HuH-7.5 (cell line): ENCODE results near the gene SLC35E3.

Source experiments
- DNase-seq: peaks from one replicate; pipeline ENCODE4 v3.0.0; 2011; ENCODE audit warnings: low spot score

The SLC35E3 gene

DNA sequence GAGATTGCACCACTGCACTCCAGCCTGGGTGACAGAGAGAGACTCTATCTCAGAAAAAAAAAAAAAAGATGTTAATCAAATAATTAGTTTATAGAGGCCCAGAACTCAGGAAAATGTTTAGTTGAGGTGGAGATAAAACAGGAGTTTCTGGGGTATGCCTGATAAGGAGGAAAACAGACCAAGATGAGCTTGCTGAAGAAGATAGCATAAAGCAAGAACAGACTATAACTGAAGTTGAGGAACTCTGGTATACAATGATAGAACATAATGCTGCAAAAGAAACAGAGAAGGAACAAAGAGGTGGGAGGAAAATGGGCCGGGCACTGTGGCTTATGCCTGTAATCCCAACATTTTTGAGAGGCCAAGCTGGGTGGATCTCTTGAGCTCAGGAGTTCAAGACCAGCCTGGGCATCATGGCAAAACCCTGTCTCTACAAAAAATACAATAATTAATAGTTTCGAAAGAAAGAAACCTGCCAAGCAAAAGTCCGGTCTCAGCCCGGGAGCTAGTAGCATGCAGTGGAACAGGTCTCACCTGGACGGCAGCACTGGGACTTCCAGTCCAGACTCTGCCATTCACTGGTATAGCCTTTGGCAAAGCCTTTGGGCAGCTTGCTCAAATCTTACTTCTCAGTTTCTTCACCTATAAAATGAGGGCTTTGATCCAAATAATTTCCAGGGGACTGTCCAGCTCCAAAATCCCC, 25.4 kb downstream of the SLC35E3 start:
- no peak for DNase-seq

DNA sequence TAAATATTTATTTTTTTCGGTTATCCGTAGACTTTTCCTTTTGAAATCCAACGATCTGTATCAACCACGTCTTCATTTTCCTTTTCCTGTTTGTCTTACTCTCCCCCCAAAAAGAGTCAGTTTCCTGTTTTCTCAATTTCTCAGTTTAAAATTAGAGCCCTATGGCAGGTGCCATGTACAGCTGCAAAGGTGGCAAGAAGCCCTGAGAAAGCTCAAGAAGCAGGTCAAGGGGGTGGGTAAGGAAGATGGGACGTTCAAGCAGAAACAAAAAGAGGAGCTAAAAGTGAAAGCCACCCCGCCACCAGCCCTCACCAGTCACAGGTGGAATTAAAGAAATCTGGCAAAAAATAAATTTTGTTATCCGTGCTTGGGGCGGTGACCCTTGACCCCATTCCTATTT, 26.7 kb downstream of the SLC35E3 start:
- no peak for DNase-seq

DNA sequence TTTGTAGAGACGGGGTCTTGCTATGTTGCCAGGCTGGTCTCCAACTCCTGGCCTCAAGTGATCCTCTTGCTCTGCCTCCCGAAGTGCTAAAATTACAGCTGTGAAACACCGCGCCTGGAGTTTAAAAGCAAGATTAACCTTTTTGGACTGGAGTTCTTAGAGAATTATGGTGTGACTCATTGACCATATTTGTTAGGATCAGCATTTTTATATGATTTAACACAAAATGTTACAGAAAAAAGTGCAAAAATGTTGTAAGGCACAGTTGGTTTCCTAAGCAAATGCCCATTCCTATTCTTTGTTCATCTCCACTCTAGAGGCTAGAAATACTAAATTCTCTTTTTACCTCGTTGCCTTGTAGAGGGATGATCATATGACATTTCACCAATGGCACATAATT, 27.6 kb downstream of the SLC35E3 start:
- DNase-seq = no peak

DNA sequence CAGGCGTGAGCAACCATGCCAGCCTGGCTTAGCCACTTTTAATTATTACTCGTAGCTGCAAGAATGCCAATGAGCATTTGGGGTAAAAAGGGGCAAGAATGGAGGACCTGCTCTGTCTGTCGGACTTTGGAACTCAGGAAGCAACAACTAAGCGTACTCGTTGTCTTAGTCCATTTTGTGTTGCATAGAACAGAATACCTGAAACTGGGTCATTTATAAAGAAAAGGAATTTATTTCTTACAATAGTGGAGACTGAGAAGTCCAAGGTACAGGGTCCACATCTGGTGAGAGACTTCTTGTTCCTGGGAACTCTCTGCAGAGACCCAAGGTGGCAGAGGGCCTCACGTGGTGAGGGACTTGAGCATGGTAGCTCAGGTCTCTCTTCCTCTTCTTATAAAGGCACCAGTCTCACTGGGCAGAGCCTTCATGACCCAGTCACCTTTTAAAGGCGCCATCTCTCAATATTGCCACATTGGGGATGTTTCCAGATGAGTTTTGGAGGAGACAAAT, 29.2 kb downstream of the SLC35E3 start:
- DNase-seq = no peak

DNA sequence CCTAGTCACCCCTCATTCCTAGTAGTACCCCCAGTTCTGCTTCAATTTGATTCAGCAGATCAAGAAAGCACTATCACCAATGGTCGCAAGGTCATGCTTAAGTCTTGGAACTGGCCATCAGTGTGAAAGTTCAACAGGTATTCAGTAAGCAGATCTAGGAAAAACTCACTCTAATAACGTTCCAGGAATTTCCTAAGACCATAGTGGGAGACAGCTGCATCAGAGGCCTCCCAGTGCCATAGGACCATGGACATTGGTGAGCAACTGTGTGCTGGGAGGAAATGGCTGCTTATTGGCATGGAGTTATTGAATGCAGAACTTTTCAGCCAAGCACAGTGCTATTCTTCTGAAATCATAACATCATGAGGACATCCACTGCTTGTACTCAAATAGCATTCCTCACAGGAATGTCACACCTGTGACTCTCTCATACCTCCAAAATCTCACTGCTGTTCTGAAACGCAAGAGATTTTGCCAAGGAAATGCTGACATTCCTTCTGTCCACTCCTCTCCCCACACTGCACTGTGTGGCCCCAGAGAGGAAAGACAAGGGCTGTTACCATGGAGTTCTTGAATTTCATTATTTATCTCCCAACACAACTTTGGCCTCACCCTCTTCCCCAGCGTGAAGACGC, 31.1 kb downstream of the SLC35E3 start:
- no peak for DNase-seq

DNA sequence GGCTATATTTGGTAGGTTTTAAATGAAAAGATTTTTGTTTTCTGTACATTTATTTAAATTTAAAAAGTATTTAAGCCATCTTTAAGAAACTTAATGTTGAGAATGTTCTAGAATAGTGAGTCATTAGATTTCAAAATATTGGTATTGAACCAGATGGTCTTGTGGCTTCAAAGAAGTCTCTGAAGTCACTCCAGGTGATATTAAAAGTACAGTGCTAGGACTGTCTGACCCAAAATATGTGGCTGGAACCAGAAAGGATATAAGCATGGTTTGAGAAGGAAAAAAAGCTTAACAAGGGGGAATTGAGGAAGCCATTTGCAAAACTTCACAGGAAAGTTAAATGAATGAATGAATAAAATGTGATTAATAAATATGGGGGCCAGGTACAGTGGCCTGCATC, 33.3 kb downstream of the SLC35E3 start:
- no peak for DNase-seq

DNA sequence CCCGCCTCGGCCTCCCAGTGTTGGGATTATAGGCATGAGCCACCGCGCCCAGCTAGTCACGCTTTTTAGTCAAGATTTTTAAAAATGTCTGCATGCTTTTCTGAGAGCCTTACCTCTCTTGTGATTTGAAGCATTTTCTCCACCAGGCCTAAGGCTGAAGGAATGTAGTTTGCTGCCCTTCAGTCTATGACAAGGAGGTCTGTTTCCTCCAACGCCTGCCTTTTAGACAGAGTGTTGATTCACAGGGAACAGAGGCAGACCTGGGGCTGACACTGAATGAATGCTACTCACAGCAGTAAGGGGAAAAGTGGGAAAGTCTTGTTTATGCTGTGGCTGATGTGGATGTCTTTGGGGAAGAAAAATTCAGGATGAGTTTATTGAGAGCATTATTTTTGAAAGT, 34.8 kb downstream of the SLC35E3 start:
- no peak for DNase-seq

DNA sequence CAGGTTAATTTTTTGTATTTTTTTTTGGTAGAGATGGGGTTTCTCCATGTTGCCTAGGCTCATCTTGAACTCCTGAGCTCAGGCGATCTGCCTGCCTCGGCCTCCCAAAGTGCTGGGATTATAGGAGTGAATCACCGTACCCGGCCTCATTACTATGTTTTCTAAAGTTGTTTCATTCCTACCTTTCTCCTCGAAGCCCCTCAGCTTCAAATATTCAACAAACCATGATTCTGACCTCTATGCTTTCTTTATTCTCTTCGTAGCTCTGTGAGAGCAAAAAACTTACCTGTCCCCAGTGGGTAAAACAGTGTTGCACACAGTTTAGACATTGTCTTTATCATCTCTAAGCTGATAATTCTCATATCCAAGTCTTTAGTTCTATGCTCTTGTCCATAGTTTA, 35.8 kb downstream of the SLC35E3 start:
- DNase-seq = no peak

DNA sequence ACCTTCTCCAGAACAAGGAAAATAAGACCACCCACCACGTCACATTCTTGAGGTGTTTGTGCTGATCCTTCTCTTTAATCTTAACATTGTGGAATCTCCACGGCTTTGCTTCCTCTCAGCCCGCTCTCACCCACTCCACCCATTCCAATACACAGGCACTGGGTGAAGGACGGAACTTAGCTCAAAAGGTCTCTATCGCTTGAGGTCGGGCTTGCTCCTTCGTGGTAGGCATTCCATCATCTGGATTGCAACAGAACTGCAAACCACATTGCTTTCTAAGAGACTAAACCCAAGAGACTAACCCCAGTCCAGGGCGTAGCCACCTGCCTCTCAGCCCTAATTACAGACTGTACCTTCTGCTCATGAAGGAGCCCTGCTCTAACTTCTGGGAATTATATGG, 38.0 kb downstream of the SLC35E3 start:
- DNase-seq = no peak

DNA sequence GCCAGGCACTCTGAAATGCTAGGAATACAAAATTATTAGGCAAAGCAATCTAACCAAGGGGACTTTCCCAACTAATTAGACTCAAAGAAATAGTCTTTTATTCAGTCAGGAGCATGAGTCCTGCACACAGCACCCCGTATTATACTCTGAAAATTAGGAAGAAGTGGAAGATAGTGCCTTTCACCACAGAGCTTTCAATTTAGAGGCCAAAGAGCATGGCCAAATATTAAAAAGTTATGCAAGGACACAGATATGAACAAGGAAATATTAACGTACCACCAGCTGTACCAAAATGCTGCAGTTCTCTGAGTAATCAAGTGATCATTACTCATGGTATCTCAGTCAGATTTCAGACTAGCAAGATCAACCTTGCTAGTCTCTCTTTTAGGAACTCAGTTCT, 39.4 kb downstream of the SLC35E3 start:
- DNase-seq = no peak

DNA sequence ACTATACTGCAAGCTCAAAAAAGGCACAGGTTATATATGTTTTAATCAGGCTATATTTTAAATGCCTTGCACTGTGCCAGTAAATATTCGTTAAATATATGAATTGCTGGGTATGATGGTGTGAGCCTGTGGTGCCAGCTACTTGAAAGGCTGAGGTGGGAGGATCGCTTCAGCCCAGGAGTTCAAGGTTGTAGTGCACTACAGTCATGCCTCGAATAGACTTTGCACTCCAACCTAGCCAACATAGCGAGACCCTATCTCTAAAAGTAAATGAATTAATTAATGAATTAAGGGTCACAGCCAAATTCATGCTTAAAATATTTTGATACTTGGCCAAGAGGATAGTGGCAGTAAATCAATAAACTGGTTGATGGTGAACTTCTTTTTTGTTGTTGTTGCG, 39.8 kb downstream of the SLC35E3 start:
- no peak for DNase-seq

DNA sequence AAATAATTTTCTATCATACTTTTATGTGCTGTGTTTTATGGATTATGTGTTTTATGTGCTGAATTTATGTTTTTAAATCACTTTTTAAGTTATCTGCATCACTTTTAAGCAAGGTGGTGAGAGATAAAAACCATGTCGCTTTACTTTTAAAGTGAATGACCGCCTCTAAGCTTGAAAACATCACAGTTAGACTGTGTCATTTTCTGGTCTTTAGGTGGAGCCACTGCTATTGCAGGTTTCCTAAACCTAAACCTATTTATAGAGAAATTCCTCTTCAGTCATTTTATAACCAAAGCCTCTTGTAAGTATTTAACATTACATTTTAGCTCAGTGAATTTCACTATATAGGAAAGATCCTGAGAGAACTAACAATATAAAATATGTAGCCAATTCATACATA, 41.0 kb downstream of the SLC35E3 start:
- no peak for DNase-seq

DNA sequence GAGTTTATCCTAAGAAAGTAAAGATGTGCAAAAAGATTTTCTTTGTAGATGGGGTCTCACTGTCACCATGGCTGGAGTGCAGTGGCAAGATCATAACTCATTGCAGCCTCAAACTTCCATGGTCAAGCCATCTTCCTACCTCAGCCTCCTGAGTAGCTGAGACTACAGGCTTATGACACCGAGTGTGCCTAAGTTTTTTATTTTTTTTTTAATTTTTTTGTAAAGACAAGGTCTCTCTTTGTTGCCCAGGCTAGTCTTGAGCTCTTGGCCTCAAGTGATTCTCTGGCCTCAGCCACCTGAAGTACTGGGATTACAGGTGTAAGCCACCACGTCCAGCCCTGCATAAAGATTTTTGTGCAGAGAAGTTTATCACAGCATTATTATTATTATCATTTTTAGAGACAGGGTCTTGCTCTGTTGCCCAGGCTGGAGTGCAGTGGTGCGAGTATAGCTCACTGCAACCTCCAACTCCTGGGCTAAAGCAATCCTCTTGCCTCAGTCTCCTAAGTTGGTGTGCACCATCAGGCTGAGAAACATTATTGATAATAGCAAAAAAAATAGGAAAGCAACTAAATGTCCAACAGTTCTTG, 42.7 kb downstream of the SLC35E3 start:
- no peak for DNase-seq

DNA sequence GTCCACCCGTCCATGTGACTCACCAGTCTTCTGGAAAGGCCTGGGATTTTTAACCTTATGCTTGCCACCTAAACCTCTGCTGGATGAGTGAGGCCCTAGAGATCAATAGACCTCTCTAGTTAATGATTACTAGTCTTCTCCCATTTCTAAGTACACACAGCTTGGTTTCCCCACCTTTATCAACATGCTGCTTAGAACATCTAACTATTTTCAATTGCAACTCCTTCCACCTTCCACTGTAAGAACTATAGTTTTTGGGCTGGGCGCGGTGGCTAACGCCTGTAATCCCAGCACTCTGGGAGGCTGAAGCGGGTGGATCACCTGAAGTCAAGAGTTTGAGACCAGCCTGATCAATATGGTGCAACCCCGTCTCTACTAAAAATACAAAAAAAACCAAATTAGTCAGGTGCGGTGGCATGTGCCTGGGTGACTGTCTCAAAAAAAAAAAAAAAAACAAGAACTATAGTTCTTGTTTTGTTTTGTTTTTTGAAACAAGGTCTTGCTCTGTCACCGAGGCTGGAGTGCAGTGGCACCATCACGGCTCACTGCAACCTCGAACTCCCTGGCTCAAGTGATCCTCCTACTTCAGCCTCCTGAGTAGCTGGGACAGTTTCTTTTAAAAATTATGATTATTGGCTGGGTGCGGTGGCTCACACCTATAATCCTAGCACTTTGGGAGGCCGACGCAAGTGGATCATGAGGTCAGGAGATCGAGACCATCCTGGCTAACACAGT, 43.3 kb downstream of the SLC35E3 start:
- peak; percentile 34 for DNase-seq

DNA sequence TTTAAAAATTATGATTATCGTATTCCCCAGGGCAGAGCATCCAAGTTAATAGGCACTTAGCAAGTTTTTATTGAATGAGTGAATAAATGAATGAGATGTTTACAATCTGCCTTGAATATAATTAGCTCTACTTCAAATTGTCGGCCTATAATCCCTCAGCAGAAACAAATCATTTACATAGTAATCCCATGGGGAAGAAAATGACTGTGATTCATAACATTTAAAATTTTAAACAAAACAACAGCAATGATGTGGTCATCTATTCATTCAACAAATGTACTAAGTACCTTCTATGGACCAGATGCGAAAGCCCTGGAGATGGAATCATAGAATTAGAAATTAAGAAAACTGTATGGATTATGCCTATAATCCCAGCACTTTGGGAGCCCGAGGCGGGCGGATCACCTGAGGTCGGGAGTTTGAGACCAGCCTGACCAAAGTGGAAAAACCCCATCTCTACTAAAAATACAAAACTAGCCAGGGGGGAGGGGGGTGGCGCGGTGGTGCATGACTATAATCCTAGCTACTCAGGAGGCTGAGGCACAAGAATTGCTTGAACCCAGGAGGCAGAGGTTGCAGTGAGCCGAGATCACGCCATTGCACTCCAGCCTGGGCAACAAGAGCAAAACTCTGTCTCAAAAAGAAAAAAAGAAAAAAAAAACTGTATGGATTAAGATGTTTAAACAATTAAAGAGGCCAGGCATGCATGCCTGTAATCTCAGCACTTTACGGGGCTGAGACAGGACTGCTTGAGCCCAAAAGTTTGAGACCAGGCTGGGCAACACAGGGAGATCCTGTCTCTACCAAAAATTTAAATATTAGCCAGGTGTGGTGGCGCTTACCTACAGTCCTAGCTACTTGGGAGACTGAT, 44.3 kb downstream of the SLC35E3 start:
- no peak for DNase-seq

DNA sequence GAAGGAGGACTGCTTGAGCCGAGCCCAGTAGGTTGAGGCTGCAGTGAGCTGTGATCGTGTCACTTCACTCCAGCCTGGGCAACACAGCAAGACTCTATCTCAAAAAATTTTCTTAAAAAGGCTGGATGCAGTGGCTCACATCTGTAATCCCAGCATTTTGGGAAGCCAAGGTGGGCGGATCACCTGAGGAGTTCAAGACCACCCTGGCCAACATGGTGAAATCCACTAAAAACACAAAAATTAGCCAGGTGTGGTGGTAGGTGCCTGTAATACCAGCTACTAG, 44.9 kb downstream of the SLC35E3 start:
- DNase-seq = no peak

DNA sequence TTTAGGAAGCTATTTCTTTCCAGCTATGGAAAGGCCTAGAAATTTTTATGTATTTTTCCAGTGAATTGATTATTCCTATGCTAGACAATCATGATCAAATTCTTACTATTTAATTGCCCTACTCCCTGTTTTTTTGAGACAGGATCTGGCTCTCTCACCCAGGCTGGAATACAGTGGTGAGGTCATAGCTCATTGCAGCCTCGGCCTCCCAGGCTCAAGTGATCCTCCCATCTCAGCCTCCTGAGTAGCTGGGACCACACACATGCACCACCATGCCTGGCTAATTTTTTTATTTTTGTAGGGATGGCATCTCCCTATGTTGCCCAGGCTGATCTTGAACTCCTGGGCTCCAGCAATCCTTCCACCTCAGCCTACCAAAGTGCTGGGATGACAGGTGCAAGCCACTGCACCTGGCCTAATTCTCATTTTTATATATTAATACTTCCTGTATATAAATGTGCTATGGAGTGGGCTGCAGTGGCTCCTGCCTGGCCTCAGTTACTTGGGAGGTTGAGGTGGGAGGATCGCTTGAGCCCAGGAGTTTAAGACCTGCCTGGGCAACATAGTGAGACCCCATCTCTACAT, 46.0 kb downstream of the SLC35E3 start:
- no peak for DNase-seq

DNA sequence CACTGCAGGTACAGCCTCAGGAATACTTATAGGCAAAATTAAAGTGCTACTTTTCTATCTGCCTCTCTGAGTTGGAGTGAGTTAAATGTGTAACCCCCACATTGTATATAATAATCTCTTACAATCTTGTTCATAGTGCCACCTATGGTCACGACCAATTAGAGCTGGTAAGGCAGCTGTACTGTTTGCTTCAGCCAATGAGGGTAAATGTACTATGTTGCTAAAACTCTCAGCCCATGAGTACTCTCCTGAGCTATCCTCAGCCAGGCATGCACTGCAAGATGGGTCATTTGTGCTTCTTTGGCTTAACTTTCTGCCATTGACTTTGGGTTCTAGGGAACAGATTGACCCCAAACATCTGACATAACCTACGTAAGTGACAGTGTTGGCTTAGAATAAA, 47.0 kb downstream of the SLC35E3 start:
- DNase-seq = peak; percentile 62

DNA sequence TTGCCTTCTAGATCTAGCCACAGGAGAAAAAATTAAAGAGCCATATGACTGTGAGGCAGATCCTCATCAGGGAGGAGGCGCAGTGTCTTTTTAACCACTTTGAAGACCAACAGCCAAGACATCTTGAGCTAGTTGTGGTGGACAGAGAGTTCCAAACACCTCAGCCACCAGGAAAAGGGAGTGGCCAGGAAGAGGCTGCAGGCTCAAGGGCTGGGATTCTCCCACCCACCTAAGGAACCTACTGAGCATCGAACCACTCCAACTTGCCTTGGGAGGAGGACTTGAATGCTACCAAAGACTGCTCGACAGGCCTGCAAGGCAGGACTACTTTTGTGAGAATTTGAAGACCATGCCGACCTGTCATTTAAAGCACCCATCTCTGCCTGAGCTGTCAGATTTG, 47.5 kb downstream of the SLC35E3 start:
- DNase-seq = no peak

DNA sequence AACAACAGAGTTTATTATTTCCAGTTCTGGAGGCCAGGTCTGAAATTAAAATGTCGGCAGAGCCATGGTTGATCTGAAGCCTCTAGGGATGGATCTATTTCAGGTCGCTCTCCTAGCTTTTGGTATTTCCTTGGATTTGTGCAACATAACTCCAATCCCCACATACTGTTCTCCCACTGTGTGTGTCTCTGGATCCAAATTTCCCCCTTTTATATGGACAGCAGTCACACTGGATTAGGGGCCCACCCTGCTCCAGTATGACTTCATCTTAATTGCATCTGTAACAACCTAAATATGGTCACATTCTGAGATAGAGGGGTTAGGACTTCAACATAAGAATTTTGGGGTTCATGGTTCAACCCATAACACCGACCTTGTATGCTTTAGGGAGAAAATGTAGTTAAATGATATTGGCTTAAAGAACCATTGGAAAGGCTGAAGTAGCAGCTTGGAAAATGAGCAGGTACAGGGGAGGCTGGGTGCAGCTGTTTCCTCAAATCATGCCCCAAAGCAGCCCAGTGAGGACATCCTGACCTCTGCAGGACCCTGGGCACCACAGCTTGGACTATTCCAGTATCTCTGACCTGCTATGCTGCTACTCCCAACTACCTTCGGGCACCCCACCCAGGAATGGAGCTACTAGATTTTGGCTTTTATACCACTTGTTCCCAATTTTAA, 48.1 kb downstream of the SLC35E3 start:
- no peak for DNase-seq

DNA sequence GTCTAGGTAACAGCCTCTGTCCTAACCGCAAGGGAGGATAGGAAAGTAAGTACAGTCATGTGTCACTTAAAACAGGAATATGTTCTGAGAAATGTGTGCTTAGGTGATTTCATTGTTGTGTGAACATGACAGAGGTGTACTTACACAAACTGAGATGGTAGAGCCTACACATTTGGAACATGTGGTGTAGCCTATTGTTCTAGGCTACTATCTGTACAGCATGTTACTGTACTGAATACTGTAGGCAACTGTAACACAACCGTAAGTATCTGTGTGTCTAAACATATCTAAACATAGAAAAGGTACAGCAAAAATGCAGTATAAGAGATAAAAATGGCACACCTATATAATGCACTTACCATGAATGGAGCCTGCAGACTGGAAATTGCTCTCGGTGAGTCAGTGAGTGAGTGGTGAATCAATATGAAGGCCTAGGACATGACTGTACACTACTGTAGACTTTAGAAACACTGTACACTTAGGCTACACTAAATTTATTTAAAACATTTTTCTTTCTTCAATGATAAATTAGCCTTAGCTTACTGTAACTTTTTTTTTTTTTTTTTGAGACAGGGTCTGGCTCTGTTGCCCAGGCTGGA, 48.8 kb downstream of the SLC35E3 start:
- DNase-seq = no peak
